ENCODE measurements around the gene MAPK11.

Gene MAPK11

GRCh38 chr22:50218153-50218995 lies 51.8 kb downstream of the MAPK11 start:
- Histone ChIP-seq H3K27ac (no peak overlapping the region), H3K4me3 (ENCODE audit: low read depth, low read length) (no peak overlapping the region), H3K27me3 (replicated peaks) (no peaks in the 10 kb centered on the region), H3K36me3 (replicated peaks) (peaks cover 69% of the 10 kb centered on the region)
- in situ Hi-C loops (cut with HindIII; ENCODE audit: low pct_ligation_motif_present, low sequenced_read_pairs): no loop called here
- no peak for TF ChIP-seq CTCF (IDR thresholded peaks at IDR 0.05; ENCODE audit: low read depth, low read length, missing control alignments)
- DNase-seq: no peak

- no peak overlapping the region for H3K27ac ChIP-seq
- in situ Hi-C loops (cut with HindIII; ENCODE audit: low pct_ligation_motif_present, low sequenced_read_pairs): no loop called here
- H3K36me3 ChIP-seq (replicated peaks): peaks cover 68% of the 10 kb centered on the region
- H3K27me3 ChIP-seq (replicated peaks): no peaks in the 10 kb centered on the region
- no peak for DNase-seq
- no peak overlapping the region for H3K4me3 ChIP-seq (ENCODE audit: low read depth, low read length)
- TF ChIP-seq CTCF (IDR thresholded peaks at IDR 0.05; ENCODE audit: low read depth, low read length, missing control alignments): no peak
Observed at GRCh38 chr22:50217543-50218152, 52.5 kb downstream of the MAPK11 start.

DNA sequence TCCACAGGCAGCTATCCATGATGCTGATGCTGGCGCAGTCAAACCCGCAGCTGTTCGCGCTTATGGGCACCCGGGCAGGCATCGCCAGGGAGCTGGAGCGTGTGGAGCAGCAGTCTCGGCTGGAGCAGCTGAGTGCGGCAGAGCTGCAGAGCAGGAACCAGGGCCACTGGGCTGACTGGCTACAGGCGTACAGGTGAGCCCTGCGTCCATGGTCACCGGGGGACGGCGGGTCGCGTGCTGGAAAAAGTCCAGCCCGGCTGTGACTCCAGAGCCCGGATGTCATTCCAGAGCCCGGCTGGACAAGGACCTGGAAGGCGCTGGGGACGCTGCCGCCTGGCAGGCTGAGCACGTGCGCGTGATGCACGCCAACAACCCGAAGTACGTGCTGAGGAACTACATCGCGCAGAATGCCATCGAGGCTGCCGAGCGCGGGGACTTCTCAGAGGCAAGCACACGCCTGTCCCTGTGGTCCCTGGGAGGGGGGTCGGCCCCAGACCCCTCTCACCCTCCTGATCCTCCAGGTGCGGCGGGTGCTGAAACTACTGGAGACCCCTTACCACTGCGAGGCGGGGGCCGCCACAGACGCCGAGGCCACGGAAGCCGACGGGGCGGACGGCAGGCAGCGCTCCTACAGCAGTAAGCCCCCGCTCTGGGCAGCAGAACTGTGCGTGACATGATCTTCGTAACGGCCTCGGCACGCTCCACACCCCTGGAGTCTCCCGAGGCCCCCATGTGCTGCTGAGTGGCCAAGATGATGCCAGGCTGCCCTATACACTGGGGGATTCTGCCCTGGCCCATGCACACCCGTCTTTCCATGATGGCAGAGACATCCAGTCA lies 53.3 kb downstream of the MAPK11 start:
- H3K27ac ChIP-seq: no peak overlapping the region
- no peak for TF ChIP-seq CTCF (IDR thresholded peaks at IDR 0.05; ENCODE audit: low read depth, low read length, missing control alignments)
- in situ Hi-C loops (cut with HindIII; ENCODE audit: low pct_ligation_motif_present, low sequenced_read_pairs): no loop called here
- H3K4me3 ChIP-seq (ENCODE audit: low read depth, low read length): no peak overlapping the region
- DNase-seq: no peak
- H3K27me3 ChIP-seq (replicated peaks): no peaks in the 10 kb centered on the region
- peaks cover 60% of the 10 kb centered on the region for H3K36me3 ChIP-seq (replicated peaks)

DNA sequence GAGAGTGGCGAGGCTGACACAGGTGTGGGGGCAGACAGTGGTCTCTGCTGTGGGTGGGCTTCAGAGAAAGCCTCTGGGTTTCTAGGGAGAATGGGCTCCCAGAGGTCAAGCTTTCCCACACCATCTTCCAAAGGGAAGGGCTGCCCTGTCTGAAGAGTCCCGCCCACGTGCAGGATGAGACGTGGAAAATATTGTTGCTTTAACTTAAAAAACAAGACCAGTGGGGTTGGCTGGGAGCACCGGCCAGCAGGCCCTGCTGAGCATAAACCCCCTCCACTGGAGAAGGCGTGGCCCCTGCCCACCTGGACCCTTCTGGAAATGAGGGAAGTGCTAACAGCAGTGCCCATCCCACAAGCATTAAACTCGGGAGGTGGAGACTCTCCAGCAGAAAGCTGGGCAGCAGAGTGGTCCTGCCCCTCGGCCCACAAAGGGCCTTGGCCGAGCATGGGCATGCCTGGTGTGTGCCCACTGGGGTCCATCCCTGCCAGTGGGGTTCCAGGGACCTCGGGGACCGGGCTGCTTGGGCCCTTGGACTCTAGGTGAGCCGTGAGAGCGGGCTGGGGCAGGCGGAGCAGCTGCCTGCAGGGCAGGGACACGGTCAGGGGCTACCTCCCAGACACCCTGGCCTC lies 54.0 kb downstream of the MAPK11 start:
- H3K36me3 ChIP-seq (replicated peaks): peaks cover 58% of the 10 kb centered on the region

More for the DNA sequence above, 54.0 kb downstream of the MAPK11 start:
- Histone ChIP-seq H3K27me3 (replicated peaks) (no peaks in the 10 kb centered on the region), H3K27ac (no peak overlapping the region), H3K4me3 (ENCODE audit: low read depth, low read length) (no peak overlapping the region)
- no peak for TF ChIP-seq CTCF (IDR thresholded peaks at IDR 0.05; ENCODE audit: low read depth, low read length, missing control alignments)
- DNase-seq: no peak
- in situ Hi-C loops (cut with HindIII; ENCODE audit: low pct_ligation_motif_present, low sequenced_read_pairs): no loop called here

Measured in brain microvascular endothelial cell (primary cell).